Measurements from ENCODE around the gene PPP1R14D.
A peak's percentile ranks its signal among the peaks of the same experiment; 100 is the strongest.

The PPP1R14D gene

DNA sequence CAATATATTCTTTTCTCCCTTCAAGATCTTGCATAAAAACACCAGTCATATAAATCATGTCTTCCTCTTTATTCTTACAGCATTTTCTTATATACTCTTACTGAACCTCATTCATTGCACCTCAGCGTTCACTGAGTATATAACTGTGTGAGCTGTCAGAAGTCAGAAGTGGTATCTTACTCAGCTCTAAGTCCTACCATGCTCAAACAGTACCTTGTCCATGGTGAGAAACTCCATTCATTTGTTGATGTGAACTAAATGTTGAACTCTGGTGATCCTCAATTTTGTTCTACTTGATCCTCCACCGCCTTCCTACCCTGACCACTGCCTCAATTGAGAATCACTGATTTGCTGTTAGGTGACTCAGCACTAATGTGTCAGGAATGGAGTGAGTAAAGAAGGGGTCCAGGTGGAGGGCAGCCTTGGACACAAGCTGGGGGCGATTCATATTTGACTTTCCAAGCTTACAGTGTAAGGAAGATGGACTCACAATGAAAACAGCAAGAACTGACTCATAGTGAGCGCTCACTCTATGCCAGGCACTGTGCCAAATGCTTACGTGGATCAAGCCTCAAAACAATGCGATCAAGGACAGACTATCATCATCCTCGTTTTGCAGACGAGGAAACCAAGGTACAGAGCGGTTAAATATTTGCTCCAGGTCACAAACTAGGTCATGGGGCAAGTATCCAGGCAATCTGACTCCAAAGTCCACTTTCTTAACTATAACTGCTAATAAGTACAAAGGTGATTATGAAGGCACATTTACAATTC, 35.1 kb downstream of the PPP1R14D start:
- TF ChIP-seq NFIC (IDR thresholded peaks at IDR 0.05) = peak; percentile 87
- TF ChIP-seq YY1 (IDR thresholded peaks at IDR 0.05; ENCODE audit: low read depth) = no peak
- no peak for TF ChIP-seq TCF12 (IDR thresholded peaks at IDR 0.05; ENCODE audit: low read depth)

DNA sequence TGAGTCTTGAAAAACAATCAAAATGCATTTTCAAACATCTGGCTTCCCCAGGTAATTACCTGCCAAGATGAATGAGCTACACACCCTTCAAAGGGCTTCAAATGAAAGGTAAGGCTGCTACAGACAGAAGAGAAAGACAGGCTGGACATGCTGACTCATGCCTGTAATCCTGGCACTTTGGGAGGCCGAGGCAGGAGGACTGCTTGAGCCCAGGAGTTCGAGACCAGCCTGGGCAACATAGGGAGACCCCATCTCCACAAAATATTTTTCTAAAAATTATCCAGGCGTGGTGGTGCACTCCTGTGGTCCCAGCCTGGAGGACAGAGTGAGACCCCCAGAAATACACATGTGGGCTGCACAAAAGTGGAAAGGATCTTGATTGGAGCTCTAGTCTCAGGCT, 36.1 kb downstream of the PPP1R14D start:
- TF ChIP-seq, protein P1, sequence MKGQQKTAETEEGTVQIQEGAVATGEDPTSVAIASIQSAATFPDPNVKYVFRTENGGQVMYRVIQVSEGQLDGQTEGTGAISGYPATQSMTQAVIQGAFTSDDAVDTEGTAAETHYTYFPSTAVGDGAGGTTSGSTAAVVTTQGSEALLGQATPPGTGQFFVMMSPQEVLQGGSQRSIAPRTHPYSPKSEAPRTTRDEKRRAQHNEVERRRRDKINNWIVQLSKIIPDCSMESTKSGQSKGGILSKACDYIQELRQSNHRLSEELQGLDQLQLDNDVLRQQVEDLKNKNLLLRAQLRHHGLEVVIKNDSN (IDR thresholded peaks at IDR 0.05) = no peak
- TF ChIP-seq EGR1 (IDR thresholded peaks at IDR 0.05) (no peak), TAF1 (IDR thresholded peaks at IDR 0.05; ENCODE audit: low read depth) (no peak), CREB1 (IDR thresholded peaks at IDR 0.05; ENCODE audit: low read depth) (no peak), ZBTB7A (IDR thresholded peaks at IDR 0.05; ENCODE audit: low read depth) (no peak), RAD21 (IDR thresholded peaks at IDR 0.05; ENCODE audit: low read depth) (no peak), CEBPB (IDR thresholded peaks at IDR 0.05) (no peak), NFIC (IDR thresholded peaks at IDR 0.05) (no peak), YY1 (IDR thresholded peaks at IDR 0.05; ENCODE audit: low read depth) (no peak)
- TF ChIP-seq, protein P2, sequence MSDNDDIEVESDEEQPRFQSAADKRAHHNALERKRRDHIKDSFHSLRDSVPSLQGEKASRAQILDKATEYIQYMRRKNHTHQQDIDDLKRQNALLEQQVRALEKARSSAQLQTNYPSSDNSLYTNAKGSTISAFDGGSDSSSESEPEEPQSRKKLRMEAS (IDR thresholded peaks at IDR 0.05) = no peak
- TF ChIP-seq, protein P3, sequence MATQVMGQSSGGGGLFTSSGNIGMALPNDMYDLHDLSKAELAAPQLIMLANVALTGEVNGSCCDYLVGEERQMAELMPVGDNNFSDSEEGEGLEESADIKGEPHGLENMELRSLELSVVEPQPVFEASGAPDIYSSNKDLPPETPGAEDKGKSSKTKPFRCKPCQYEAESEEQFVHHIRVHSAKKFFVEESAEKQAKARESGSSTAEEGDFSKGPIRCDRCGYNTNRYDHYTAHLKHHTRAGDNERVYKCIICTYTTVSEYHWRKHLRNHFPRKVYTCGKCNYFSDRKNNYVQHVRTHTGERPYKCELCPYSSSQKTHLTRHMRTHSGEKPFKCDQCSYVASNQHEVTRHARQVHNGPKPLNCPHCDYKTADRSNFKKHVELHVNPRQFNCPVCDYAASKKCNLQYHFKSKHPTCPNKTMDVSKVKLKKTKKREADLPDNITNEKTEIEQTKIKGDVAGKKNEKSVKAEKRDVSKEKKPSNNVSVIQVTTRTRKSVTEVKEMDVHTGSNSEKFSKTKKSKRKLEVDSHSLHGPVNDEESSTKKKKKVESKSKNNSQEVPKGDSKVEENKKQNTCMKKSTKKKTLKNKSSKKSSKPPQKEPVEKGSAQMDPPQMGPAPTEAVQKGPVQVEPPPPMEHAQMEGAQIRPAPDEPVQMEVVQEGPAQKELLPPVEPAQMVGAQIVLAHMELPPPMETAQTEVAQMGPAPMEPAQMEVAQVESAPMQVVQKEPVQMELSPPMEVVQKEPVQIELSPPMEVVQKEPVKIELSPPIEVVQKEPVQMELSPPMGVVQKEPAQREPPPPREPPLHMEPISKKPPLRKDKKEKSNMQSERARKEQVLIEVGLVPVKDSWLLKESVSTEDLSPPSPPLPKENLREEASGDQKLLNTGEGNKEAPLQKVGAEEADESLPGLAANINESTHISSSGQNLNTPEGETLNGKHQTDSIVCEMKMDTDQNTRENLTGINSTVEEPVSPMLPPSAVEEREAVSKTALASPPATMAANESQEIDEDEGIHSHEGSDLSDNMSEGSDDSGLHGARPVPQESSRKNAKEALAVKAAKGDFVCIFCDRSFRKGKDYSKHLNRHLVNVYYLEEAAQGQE (IDR thresholded peaks at IDR 0.05; ENCODE audit: low read depth) = no peak

DNA sequence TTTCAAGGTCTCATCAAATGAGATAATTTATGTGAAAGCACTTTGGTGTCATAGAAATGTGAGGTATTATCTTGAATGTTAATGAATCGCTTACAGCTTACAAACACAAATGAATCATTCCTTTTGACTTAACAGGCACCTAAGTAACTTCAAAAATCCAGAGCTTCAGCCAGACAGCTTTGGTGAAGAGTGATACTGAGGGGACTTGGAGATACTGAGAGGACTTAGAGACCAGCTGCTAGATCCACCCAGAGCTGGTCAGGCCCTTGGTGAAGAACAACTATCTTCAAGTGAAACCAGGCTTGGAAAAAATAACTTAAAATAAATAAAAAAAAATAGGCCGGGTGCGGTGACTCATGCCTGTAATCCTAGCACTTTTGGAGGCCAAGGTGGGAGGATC, 37.8 kb downstream of the PPP1R14D start:
- TF ChIP-seq EGR1 (IDR thresholded peaks at IDR 0.05) (no peak), TCF12 (IDR thresholded peaks at IDR 0.05; ENCODE audit: low read depth) (no peak), RAD21 (IDR thresholded peaks at IDR 0.05; ENCODE audit: low read depth) (no peak), CEBPB (IDR thresholded peaks at IDR 0.05) (no peak), CREB1 (IDR thresholded peaks at IDR 0.05; ENCODE audit: low read depth) (no peak), TEAD4 (IDR thresholded peaks at IDR 0.05) (no peak), TAF1 (IDR thresholded peaks at IDR 0.05; ENCODE audit: low read depth) (no peak), EP300 (IDR thresholded peaks at IDR 0.05; ENCODE audit: borderline replicate concordance) (no peak), ZBTB7A (IDR thresholded peaks at IDR 0.05; ENCODE audit: low read depth) (no peak), FOXM1 (IDR thresholded peaks at IDR 0.05; ENCODE audit: borderline replicate concordance, low read depth) (no peak), NFIC (IDR thresholded peaks at IDR 0.05) (no peak), YY1 (IDR thresholded peaks at IDR 0.05; ENCODE audit: low read depth) (no peak)
- TF ChIP-seq, protein P1 (IDR thresholded peaks at IDR 0.05) = no peak
- TF ChIP-seq, protein P3 (IDR thresholded peaks at IDR 0.05; ENCODE audit: low read depth) = no peak
- TF ChIP-seq, protein P2 (IDR thresholded peaks at IDR 0.05) = no peak

DNA sequence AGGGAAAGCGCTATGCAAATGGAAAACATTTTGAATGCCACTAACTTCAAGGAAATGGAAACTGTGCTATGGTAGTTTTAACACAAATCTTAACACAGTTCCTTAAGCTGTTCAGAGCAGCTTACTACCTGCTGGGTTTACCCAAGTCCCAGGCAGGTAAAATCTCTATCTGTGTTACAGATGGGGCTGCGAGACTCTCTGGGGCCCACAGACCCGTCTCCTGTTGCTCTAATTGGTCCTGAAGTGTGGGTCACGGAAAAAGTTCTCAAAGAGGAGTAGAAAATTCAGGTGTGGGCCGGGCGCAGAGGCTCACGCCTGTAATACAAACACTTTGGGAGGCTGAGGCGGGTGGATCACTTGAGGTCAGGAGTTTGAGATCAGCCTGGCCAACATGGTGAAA, 38.5 kb downstream of the PPP1R14D start:
- no peak for TF ChIP-seq TCF12 (IDR thresholded peaks at IDR 0.05; ENCODE audit: low read depth)
- TF ChIP-seq, protein P3 (IDR thresholded peaks at IDR 0.05; ENCODE audit: low read depth) = no peak
- no peak for TF ChIP-seq EP300 (IDR thresholded peaks at IDR 0.05; ENCODE audit: borderline replicate concordance)
- no peak for TF ChIP-seq RAD21 (IDR thresholded peaks at IDR 0.05; ENCODE audit: low read depth)
- TF ChIP-seq EGR1 (IDR thresholded peaks at IDR 0.05) = no peak
- TF ChIP-seq FOXM1 (IDR thresholded peaks at IDR 0.05; ENCODE audit: borderline replicate concordance, low read depth) = no peak
- TF ChIP-seq, protein P1 (IDR thresholded peaks at IDR 0.05) = no peak
- TF ChIP-seq NFIC (IDR thresholded peaks at IDR 0.05) = no peak
- no peak for TF ChIP-seq YY1 (IDR thresholded peaks at IDR 0.05; ENCODE audit: low read depth)
- TF ChIP-seq CEBPB (IDR thresholded peaks at IDR 0.05) = no peak
- no peak for TF ChIP-seq TEAD4 (IDR thresholded peaks at IDR 0.05)
- TF ChIP-seq ZBTB7A (IDR thresholded peaks at IDR 0.05; ENCODE audit: low read depth) = no peak

Data from Ishikawa (cell line).